Mesenteric fat pad (tissue), 1 donor: ENCODE results near the gene RFTN2. TPM values are rescaled to one million over a fixed set of nuclear protein-coding genes. Genes with fewer than 3 reads are reported as not detected.
A peak's percentile ranks its signal among the peaks of the same experiment; 100 is the strongest.
"Not testable (repeated sequence)": the region's sequence is repeated elsewhere in the genome, so short reads cannot be mapped to it uniquely, and the experiment has no call there.

Experiments used
- DNase-seq: peaks from one replicate; pipeline ENCODE4 v3.0.0-alpha.2; 2020; ENCODE audit warnings: low spot score
- long read RNA-seq: library from polyadenylated mRNA; unstranded; transcript quantifications from one replicate; pipeline ENCODE4 v2.0.0, GENCODE V29; 2020
- total RNA-seq: library from RNA; stranded (reverse); fragmentation: NEBNext Ultra II Directional; extraction: Animal tissue kit (Norgen Biotek cat#: 25700); gene quantifications from one replicate; pipeline ENCODE4 v1.2.1, GENCODE V29; 2021
- donor health status: DM: yes; HTN: yes; CAD: no.

Gene RFTN2
- 6.8 TPM for total RNA-seq
- long read RNA-seq, partial matches to known transcripts: 3 of 4 reads
- long read RNA-seq, other reads (novel, unspliced or antisense): 1 of 4 reads

- no peak for DNase-seq
Observed at GRCh38 chr2:197675246-197675645, at the start of gene RFTN2. RFTN2 (minus strand) TSS chr2:197675587; CDS start chr2:197675458, 129 bp downstream.

- no peak for DNase-seq
Observed at GRCh38 chr2:197717863-197718262, 42.5 kb upstream of the RFTN2 start.

- no peak for DNase-seq
Observed at GRCh38 chr2:197713271-197713670, 37.9 kb upstream of the RFTN2 start.

GRCh38 chr2:197711578-197711977 lies 36.2 kb upstream of the RFTN2 start:
- no peak for DNase-seq

GRCh38 chr2:197710424-197711042 lies 35.1 kb upstream of the RFTN2 start:
- no peak for DNase-seq

- DNase-seq: not testable (repeated sequence)
Observed at GRCh38 chr2:197709140-197709539, 33.8 kb upstream of the RFTN2 start.

- no peak for DNase-seq
Observed at GRCh38 chr2:197708331-197708730, 32.9 kb upstream of the RFTN2 start.

- no peak for DNase-seq
Observed at GRCh38 chr2:197707316-197708213, 32.2 kb upstream of the RFTN2 start.

GRCh38 chr2:197706839-197707207 lies 31.4 kb upstream of the RFTN2 start:
- no peak for DNase-seq

- no peak for DNase-seq
Observed at GRCh38 chr2:197705912-197706838, 30.8 kb upstream of the RFTN2 start.

GRCh38 chr2:197705121-197705911 lies 29.9 kb upstream of the RFTN2 start, which contains the start of gene MARS2:
MARS2 (plus strand) TSS chr2:197705369; CDS start chr2:197705406, 37 bp downstream.
- DNase-seq: peak; percentile 98

GRCh38 chr2:197704434-197705120 lies 29.2 kb upstream of the RFTN2 start:
- no peak for DNase-seq

- no peak for DNase-seq
Observed at GRCh38 chr2:197700960-197701359, 25.6 kb upstream of the RFTN2 start.

GRCh38 chr2:197699724-197700123 lies 24.3 kb upstream of the RFTN2 start:
- DNase-seq: not testable (repeated sequence)

GRCh38 chr2:197696571-197696970 lies 21.2 kb upstream of the RFTN2 start:
- not testable (repeated sequence) for DNase-seq

GRCh38 chr2:197695971-197696370 lies 20.6 kb upstream of the RFTN2 start:
- DNase-seq: not testable (repeated sequence)

GRCh38 chr2:197695206-197695605 lies 19.8 kb upstream of the RFTN2 start:
- not testable (repeated sequence) for DNase-seq

GRCh38 chr2:197677483-197677882 lies 2.1 kb upstream of the RFTN2 start:
- no peak for DNase-seq

GRCh38 chr2:197677056-197677455 lies 1.7 kb upstream of the RFTN2 start:
- DNase-seq: no peak

GRCh38 chr2:197675711-197676188 lies 363 bp upstream of the RFTN2 start:
- DNase-seq: no peak
